NCI-H226 (cell line): Measurements from ENCODE around the gene GGT6.
A peak's percentile ranks its signal among the peaks of the same experiment; 100 is the strongest.
"Not testable (repeated sequence)": the region's sequence is repeated elsewhere in the genome, so short reads cannot be mapped to it uniquely, and the experiment has no call there.

Experiments
- DNase-seq: peaks from one replicate; pipeline ENCODE4 v3.0.0-alpha.2; 2015

The GGT6 gene

DNA sequence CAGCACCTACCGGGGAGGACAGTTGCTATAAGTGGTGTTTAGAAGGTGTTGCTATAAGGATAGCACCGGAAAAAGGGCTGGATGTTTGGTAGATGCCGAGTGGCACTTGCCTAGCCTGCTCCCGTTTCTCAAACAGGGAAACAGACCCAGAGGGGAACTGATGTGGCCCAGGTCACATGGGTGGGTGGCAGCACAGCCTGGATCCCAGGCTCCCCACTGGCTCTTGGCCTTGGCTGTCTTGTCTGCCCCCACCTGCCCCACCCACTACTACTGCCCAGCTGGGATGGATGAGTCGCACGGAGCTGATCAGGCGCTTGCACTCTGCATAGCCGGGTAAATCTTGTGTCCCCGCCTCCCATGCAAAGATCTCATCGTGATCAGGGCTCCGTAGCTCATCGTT is 31.2 kb upstream of the GGT6 start:
- peak; percentile 62 for DNase-seq

DNA sequence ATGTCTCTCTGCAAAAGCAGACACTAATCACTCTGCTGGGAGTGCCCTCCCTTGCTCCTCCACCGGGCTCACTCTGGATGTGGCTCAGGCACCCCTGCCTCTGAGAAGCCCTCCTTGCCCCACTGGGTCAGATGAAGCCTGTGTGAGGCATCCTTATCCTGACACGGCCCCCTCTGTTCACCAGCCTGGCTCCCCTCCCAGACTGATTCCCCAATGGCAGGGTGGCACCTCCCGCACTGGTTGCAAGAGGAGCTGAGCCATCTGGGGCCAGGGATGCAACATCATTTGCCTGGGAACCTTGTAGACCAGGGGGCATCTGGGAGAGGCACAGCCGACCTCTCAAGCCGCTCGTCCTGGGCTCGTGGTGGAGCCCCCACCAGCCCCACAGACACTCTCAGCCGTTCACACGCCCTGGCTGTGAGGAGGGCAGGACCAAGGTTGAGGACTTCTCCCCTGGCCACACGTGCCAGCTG is 30.6 kb upstream of the GGT6 start:
- DNase-seq: no peak

DNA sequence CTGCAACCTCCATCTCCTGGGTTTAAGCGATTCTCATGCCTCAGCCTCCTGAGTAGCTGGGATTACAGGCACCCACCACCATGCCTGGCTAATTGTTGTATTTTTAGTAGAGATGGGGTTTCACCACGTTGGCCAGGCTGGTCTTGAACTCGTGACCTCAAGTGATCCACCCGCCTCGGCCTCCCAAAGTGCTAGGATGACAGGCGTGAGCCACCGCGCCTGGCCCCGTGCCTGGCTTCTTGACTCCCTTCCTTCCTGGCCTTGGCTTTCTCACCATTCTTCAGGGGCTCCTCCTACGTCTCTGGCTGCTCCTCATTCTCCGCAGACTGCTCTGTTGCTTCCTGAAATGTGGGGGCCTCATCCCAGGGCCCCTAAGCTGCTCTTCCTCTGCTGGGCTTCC is 29.7 kb upstream of the GGT6 start:
- not testable (repeated sequence) for DNase-seq

DNA sequence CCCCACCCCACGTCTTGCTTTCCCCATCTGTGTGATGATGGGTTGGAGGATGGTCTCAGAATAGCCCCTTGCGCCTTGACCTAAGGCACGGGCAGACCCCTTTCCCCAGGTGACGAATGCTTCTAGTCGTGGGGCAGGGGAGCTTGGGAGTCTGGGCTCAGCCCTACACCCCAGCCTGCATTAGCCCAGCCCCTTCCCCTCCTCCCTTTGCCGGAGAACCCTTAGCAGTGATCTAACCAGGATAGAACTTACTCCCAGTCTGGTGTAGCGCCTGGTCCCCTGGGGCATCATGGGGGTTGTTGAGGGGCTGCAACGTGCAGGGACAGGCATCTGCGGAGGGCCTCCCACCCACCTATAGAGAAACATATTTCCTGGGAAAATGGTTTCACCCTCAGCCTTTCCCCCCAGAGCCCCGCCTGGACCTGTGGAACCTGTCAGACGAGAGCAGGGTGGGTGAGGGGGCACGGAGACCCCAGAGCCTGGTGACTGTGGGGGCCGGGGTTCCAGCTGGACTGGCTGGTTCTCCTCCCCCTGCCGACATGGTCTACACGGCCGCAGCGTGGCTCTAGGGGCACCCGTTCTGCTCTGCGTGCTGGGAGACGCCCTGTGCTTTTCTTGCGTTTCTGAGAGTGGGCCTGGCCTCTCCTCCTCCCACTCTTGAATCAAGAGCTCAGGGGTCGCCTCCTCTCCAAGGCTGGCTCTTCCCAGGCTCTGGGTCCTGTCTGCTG is 28.7 kb upstream of the GGT6 start:
- DNase-seq: no peak

DNA sequence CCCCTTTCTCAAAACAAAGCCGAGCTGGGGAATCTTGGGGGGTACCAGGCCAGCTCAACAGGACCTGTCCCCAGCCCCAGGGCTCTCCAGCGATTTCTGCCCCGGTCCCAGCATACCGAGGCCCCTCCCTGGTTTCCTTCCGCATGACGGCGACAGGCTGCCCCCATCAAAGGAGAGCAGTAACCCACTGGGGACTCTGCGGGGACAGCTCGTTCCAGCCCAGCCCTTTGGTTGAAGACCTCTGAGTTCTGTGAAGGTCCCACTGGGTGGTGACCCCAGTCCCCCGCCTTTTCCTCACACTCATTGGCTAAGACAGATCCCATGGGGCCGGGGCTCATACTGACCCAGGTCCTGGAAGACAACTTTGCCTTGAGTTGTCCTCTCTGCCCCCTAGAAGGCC is 28.0 kb upstream of the GGT6 start:
- DNase-seq: no peak

DNA sequence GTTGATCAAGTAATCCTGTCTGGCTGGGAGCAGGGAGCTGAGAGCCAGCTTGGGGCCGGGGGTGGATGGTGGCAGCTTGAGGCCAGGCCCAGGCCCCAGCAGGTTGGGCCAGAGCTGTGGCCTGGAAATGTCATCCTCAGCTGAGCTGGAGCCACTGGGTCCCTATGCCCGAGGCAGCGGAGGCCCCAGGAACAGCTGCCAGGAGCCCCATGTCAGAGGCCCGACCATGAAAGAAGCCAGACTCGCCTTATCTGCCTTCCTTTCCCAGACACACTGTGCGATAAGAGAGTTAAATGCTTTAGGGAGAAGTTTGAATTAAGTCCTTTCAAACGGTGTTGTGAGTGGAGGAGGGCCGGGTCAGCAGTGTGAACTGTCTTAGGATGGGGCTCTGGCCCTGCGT is 27.4 kb upstream of the GGT6 start:
- DNase-seq: no peak

DNA sequence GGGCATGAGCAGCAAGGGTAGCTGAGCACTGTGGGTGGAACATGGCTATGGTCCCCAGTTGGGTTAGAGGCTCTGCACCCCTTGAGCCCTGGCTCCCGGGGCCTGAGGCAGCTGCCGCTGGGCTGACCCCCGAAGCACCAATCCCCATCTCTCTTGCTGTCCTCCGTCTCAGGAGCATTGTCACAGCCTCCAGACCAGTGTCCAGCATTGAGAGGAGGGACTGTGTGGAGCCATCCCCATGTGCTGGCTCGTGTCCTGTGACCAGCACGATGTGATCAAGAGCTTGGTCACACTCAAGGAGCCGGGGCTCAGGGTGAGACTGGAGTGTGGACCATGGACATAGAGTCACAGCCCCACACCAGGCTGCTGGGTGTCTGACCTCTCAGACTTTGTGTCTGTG is 26.8 kb upstream of the GGT6 start:
- DNase-seq: no peak

DNA sequence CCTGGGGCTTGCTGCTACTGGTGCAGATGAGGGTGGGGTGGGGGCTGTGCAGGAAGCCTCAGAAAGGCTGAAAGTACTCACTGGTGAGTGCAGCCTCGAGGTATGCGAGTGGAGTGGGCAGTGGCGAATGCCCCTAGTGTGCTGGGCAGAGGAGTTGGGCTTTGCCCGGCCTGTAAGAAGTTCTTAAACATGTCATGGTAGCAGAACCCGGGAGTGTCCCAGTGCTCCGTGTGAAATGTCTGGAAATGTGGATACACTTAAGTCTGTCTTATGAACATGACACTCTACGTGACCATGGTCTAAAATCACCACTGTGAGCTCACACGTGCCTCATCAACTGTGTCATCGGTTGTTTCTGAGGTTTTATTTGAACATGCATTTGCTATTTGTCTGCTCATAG is 25.7 kb upstream of the GGT6 start:
- DNase-seq: no peak

DNA sequence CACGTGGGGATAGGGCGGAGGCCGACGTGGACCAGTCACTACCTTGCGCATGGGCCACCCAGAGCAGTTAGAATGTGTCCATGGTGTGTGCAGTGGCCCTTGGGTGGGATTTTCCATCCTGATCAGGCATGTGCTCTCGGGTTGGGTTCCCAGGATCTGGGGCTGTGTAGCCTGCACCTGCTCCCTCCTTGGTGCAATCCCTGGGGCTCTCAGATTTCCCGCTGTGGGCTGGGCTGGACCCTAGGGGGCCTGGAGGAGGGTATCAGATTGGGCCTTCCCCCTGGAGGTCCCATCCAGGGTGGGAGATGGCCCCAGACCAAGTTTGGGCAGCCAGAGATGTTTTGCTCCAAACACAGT is 25.2 kb upstream of the GGT6 start:
- DNase-seq: no peak

DNA sequence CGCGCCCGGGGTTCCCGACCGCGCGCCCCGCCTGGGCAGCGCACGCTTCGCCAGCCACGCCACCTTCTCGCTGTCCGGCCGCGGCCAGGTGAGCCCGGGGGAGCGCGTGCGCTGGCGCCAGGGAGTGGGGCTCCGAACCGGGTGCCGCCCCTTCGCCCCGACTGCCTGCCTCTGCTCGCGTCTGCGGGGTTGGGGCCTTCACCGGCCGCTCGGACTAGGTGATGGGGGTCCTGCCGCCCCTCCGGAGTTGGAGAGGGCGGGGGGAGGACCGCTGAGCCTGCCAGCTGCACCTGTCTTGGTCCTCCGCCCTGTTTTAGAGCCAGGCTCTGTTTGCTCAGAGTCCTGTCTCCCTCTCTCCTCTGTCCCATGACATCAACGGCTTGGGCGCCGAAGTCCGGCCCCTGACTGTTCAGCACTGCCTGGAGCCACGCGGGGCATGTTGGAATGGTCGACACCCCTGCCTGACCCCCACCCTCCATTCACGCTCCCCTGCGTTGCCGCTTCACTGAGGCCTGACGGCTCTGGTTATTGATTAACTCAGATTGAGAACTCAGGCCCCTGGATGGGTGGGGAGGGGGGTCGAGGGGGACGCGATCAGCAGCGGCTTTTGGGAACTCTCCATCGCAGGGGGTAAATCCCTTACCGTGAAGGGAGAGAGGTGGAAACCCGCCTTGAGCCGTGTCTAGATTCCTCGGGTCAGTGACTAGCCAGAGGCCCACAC is 24.7 kb upstream of the GGT6 start:
- DNase-seq: no peak

DNA sequence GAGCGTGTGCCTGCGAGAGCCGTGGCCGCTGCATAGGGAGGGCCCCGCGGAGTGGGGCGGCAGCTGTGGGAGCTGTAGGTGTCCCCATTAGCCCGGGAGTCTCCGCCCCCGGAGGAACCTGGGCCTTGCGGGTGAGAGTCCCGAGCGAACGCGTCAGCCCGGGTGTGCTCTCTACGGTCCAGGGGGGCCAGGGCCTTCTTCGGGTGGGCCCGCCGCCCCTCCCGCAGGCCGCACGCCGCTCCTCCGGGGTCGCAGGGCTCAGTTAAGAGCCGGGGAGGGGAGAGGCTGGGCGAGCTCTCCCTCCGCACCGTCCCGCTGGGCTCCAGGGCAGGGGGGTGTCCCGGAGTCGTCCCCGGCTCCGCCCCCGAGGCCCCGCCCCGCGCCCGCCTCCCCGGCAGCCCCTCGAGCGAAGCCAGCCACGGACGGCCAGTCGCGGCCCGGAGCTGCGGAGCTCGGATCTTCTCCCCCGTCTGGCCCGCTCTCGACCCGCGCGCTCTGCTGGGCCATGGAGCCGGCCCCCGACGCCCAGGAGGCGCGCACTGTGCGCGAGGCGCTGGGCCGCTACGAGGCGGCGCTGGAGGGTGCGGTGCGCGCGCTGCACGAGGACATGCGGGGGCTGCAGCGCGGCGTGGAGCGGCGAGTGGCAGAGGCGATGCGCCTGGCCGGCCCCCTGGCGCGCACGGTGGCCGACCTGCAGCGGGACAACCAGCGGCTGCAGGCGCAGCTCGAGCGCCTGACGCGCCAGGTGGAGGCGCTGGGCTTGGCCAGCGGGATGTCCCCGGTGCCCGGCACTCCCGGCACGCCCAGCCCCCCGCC is 23.9 kb upstream of the GGT6 start, which contains the start of gene SMTNL2:
TSS of gene SMTNL2 (plus strand) at position 429 of the 816 bp plus-strand sequence. CDS start at position 506, 77 bp downstream.
- peak; percentile 24 for DNase-seq

DNA sequence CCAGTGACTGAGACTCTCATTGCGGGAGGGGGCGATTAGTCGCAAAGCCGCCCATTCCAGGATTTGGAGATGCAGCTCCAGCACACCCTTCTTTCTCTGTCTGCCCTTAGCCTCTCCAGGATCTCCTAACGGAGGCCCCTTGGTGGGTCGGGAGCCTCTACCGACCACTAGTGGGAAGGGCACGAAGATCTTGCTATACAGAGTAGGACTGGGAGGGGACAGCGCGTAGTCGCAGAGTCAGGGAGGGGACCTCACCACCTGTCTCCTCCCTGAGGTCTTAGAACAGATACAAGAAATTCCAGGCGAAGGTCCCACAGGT is 23.4 kb upstream of the GGT6 start:
- DNase-seq: no peak

DNA sequence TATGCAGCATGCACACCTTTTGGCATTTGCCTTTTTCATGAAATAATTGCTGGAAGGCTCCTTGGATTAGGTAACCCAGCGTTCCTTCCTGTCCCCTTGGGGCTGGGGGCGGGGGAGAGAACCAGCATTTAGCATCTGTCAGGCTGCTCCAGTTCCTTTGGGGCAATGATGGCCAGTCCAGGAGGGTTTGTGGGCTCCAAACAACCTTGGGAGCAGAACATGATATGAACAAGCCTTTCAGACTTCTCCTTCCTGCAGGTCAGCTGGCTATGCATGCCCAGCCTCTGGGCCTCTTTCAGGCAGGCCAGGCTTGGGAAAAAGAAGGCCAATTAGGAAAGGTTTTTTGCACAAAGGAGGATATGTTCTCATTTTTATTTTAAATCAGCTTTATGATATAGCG is 22.8 kb upstream of the GGT6 start:
- no peak for DNase-seq

DNA sequence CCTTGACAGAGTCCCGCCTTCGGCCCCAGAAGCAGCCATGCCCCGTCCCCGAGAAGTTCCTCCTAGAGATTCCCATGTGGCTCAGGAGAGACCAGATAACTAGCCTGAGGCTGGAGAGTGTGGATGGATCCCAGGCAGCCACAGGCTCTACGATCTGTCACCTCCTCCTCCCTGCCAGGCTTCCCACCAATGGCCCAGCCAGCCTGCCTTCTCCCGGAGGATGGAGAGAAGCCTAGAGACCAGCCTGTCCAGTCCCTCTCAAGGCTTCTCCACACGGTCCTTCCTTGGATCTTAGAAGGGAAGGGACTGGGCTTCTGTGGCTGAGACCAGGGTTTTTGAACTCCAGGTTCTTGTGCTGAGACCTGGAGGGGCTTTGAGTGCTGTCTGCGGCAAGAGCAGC is 22.3 kb upstream of the GGT6 start:
- no peak for DNase-seq

DNA sequence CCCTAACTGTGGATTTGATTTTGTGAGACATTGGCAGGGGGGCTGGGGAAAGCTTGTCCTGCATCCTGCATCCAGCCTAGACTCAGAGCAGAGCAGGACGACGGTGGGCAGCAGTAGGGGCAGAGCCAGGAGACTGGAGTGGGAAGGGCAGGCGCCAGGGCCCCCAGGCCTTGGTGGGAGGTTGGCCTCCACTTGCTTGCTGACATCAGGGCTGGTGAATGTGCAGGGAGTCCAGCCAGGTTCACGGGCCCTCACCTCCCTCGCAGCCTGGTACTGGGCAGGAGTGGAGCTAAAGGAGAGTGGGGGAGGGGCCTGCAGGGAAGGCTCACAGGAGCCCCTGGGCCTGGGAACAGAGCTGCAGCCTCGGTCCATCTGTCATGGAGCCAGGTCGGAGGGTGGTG is 21.7 kb upstream of the GGT6 start:
- DNase-seq: peak; percentile 88

DNA sequence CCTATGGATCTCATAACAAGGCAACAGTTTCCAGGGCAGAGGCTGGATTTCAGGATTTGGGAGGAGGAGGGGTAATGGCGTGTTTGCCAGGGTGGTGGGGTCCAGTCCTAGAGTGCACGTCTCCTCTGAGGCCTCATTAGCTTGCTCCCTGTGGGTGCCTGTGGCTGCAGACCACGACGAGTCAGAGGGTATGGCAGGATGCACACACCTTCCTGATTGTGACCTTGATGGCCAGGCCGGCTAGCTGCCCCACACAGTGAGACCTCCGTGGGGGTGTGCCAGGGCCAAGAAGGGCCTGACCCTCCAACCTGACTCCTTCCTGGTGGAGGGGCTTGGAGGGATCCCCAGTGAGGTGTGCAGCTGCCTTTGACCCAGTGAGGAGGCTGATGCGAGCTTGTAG is 19.9 kb upstream of the GGT6 start:
- DNase-seq: peak; percentile 56

DNA sequence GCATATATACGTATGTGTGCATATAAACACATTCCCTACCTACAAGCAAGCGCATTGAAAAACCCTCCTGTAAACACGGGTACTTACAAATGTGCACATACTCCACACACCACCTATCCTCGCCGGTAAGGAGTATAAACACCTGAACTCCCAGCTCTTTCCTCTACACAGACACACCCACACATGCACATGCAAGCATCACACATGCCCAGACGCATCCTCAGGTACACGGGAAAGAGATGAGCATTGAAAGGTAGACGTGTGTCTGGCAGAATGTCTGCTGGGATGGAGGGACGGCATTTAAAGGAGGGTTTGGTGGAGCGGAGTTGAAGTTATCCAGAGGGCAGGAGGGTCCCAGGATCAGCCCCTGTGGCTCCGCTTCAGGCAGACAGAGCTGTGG is 19.3 kb upstream of the GGT6 start:
- DNase-seq: no peak

DNA sequence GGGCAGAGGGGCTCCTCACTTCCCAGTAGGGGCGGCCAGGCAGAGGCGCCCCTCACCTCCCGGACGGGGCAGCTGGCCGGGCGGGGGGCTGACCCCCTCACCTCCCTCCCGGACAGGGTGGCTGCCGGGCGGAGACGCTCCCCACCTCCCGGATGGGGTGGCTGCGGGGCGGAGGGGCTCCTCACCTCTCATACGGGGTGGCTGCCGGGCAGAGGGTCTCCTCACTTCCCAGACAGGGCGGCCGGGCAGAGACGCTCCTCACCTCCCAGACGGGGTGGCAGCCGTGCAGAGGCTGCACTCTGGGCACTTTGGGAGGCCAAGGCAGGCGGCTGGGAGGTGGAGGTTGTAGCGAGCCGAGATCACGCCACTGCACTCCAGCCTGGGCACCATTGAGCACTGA is 18.0 kb upstream of the GGT6 start:
- not testable (repeated sequence) for DNase-seq

DNA sequence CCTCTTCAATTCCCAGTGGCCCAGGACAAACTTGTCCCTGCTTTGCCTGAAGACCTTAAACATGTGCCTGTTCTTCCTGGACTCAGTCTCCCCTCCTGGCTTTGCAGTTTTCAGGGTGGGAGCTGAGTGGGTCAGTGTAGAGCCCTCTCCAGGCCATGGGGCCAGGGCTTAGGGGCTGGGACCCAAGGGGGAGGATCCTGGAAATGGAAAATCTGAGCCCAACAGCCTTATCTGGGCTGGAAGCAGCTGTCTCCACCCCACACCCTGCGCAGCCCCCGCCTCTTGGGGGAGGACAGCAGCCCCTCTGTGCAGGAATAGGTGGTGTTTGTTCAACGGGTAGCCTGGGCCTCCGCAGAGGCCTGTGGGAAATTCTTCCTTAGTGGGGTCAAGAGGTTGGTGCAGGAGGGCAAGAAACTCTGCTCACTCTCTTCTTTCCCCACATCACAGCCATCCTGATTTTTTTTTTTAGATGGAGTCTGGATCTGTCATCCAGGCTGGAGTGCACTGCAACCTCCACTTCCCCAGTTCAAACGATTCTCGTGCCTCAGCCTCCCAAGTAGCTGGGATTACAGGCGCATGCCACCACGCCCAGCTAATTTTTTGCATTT is 17.1 kb upstream of the GGT6 start:
- no peak for DNase-seq

DNA sequence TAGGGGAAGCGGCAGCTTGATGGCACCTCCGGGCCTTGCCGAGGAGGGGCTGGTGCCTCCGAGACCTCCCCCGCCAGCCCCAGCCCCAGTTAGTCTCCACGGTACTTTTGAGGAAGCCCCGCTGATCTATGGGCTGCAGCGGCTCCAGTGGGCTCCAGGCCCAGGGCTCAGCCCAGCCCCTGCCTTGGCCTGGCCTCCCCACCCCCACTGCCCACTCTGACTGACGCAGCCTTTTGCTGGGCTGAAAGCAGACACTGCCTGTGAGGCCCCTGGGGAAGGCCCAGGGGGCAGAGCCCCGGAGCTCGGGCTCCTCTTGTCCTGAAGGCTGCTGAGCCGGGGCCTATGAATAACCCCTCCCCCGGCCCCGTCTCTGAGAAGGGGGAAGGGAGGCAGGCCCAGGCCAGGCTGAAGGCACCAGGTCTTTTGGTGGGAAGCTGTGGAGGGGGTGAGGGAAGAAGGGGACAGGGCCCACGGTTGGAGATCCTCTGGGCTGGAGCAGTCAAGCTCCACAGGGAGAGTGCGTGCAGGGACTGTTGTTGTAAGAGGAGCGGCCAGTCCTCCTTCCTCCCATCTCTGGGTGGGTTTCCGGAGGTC is 16.4 kb upstream of the GGT6 start:
- DNase-seq: no peak

DNA sequence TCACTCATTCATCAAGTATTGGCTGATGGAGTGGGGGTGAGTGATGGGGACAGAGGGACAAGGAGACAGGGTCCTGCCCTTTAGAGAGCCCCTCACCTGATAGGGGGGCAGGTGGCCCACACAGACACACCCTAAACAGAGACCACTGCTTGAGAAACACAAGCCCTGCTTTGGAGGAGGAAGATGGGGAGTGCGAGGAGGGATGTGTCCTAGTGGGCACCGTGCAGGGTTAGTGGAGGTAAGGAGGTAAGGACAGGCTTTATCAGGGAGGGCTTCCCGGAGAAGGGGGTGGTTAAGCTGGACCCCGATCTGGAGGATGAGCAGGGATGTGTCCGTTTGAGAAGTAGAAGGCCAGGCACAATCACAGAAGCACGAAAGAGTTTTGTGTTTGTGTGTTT is 15.8 kb upstream of the GGT6 start:
- DNase-seq: no peak

DNA sequence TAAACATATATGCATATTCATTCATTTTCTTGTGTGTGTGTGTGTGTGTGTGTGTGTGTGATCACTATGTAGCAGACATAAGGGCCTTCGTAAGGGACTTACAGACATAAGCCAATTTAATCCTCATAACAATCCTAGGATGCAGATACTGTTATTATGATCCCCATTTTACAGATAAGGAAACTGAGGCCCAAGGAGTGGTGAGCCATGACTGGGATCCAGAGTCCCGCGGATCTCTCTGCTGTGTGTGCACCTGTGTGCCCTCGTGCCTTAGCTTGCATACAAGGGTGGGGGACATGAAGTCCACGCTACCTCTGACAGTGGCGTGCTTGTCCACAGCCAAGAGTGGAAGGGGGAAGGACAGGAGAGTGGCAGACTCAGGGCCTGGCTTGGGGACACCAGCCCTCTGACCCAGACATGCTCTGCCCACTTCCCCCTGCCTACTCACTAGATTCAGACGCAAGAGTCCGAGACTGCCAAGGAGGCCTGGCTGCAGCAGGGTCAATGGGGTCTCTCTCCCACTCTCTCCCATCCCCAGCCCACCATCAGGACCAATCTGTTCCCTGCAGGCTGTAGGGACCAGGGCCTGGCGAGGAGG is 14.2 kb upstream of the GGT6 start:
- no peak for DNase-seq

DNA sequence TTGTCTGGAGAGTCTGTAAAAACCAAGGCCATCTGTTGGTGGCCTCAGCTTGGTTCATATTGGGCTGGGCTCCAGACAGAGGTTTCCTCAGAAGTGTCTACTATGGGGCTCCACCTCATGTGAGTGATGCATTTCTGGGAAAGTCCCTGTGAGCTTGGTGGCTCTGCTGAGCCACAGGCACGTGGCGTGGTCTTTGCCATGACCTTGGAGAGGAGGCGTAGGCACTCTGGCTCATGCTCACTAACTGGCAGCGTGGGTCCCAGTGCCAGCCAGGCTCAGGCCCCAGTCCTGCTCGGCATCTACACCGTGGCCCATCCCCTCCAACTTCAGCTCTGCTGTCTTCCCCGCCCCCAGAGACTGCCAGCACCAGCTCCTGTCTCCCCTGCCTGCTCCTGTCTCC is 13.3 kb upstream of the GGT6 start:
- DNase-seq: no peak
